ENCODE data around the gene FADS1. TPM values are rescaled to one million over a fixed set of nuclear protein-coding genes. Genes with fewer than 3 reads are reported as not detected.
A peak's percentile ranks its signal among the peaks of the same experiment; 100 is the strongest.

The FADS1 gene
- total RNA-seq, 4 donors from 2014 or later = 16.4 to 69.6 (median 46.6) TPM

DNA sequence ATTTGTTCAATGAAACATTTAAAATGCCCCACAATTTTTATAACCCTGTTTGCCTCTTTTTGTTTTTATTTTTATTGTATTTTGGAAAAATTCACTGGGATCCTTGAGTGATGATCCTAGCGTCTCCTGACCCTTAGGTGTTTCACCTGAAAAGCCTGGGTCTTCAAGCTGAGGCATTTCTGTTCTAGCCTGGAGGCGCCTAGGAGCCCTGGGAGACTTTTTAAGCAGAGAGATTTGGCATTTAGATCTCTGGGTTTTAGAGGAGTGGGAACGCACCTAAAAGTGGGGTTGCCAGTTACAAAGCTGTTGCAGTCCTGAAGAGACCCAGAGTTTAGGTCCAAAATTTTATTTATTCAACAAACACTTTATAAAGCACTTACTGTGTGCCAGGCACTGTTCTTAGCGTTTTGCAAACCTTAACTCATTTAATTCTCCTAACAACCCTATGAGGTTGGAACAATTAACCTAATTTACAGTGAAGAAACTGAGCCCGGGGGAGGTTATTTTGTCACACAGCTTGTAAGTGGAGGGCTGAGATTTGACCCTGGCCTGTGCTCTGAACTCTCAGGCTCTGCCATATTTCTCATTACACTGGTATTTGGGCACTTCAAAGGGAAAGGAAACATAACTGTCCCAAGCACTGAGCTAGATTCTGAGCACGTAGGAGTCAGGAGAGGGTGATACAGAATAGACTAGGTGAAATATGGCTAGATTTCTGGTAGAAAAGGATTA lies 834 bp upstream of the FADS1 start:
- no peak for TF ChIP-seq POLR2AphosphoS5 (IDR thresholded peaks at IDR 0.05)
- no peak for TF ChIP-seq POLR2A (IDR thresholded peaks at IDR 0.05)
- TF ChIP-seq EP300 (IDR thresholded peaks at IDR 0.05) = no peak
- TF ChIP-seq, protein P1, sequence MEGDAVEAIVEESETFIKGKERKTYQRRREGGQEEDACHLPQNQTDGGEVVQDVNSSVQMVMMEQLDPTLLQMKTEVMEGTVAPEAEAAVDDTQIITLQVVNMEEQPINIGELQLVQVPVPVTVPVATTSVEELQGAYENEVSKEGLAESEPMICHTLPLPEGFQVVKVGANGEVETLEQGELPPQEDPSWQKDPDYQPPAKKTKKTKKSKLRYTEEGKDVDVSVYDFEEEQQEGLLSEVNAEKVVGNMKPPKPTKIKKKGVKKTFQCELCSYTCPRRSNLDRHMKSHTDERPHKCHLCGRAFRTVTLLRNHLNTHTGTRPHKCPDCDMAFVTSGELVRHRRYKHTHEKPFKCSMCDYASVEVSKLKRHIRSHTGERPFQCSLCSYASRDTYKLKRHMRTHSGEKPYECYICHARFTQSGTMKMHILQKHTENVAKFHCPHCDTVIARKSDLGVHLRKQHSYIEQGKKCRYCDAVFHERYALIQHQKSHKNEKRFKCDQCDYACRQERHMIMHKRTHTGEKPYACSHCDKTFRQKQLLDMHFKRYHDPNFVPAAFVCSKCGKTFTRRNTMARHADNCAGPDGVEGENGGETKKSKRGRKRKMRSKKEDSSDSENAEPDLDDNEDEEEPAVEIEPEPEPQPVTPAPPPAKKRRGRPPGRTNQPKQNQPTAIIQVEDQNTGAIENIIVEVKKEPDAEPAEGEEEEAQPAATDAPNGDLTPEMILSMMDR (IDR thresholded peaks at IDR 0.05) = no peak
- H3K9me3 ChIP-seq = no peaks in the 10 kb centered on the region
- H3K36me3 ChIP-seq = no peaks in the 10 kb centered on the region
- 66% methylated on average over 6 of the region's 6 CpGs for WGBS
- peak overlapping the region; percentile 64 for H3K4me3 ChIP-seq
- DNase-seq (ENCODE audit: low spot score in 2 of 2) = no peak
- peaks cover 21% of the 10 kb centered on the region for H3K27me3 ChIP-seq
- H3K27ac ChIP-seq = peak overlapping the region; percentile 89
- H3K4me1 ChIP-seq = peaks cover 41% of the 10 kb centered on the region

DNA sequence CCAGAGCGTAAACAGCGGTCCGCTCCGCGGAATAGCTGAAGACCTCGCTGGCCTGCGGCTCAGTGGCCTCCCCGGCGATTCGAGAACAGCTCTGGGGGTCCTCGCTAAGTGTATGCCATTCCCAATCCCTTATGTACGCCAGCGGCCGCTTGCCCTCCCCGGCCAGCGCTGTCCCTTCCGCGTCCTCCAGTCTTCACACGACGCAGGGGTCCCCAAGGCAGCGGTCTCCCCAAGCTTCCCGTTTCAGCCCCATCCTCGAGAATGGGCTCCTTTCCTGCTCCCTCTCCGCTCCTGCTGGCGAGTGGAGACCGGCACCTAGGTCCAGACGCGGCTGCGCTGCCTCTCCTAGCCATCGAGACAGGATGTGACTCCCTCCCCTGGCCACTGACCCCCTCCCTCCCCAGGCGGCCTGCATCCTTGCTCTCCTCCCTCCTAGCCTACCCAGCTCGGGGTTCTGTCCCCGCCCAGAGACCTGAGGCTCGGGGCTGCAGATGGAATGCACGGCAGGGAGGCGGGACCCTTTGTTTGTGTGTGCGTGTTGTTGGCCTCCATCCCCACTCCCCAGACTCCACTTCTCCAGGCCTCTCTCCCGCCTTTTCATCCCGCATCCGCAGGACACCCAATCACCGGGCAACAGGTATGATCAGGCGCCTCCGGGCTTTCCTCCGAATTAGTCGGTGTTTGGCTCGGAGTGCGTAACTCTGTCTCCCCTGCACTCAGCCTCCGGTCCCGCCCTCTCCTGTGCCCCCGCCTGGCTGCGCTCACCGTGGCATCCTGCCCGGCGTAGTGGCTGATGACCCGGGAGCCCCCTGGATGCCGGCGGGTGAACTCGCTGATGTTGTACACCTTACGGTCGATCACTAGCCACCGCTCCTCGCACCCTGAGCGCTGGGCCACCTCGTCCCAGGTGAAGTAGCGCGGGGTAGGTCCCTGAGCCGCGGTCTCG lies 740 bp downstream of the FADS1 start:
- Histone ChIP-seq H3K4me1 (peaks cover 40% of the 10 kb centered on the region), H3K9me3 (no peaks in the 10 kb centered on the region), H3K36me3 (peaks cover under 1% of the 10 kb centered on the region), H3K27me3 (peaks cover 21% of the 10 kb centered on the region), H3K27ac (peak overlapping the region; percentile 89), H3K4me3 (peak overlapping the region; percentile 64)
- TF ChIP-seq EP300 (IDR thresholded peaks at IDR 0.05) = no peak
- no peak for TF ChIP-seq POLR2A (IDR thresholded peaks at IDR 0.05)
- TF ChIP-seq POLR2AphosphoS5 (IDR thresholded peaks at IDR 0.05) = no peak
- TF ChIP-seq, protein P1 (IDR thresholded peaks at IDR 0.05) = no peak
- peak in 1 of 2 donors; percentile 84 for DNase-seq (ENCODE audit: low spot score in 2 of 2)
- 1% methylated on average over 45 of the region's 69 CpGs for WGBS

DNA sequence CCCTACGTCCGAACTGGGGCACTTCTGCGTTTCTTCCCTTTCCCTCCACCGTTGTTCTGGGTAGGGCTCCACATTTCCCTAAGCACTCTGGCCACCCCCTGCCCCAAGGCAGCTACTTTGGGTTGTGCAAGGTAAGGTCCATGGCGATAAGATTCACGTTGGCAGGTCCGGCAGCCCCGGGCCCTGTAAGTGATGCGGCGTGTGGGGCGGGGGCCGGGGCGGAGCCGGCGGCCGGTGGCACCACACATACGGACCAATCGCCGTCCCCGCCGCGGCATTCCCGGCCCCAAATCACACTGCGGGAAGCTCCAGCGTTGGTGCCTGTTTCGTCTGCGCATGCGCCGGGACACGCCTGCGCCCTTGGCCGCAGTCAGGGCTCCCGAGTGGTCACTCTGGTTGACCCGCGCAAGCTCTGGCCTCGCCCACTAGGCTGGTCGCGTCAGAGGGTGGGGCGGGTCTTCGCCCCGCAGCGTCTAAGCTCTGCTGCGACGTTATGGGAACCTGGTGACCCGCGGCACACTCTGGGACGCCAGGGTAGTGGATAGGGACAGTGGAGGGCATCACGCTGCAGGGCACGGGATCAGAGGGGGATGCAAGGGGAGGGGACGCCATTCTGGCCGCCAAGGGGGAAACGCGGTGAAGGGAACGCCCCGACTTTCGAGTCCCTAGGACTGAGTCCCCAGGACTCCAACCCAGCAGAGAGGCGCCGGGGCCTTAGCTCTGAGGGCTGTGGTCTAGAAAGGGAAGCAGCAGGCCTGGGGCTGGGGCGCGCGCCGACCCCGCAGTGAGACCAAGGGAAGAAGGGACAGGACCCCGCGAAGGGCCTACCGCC lies 1.6 kb downstream of the FADS1 start:
- peak; percentile 96 to 97 for DNase-seq (ENCODE audit: low spot score in 2 of 2)
- Histone ChIP-seq H3K36me3 (peaks cover 4% of the 10 kb centered on the region), H3K4me3 (peak overlapping the region; percentile 64), H3K9me3 (no peaks in the 10 kb centered on the region), H3K4me1 (peaks cover 32% of the 10 kb centered on the region), H3K27me3 (peaks cover 21% of the 10 kb centered on the region), H3K27ac (peak overlapping the region; percentile 89)
- TF ChIP-seq POLR2AphosphoS5 (IDR thresholded peaks at IDR 0.05) = peak in 2 of 3 donors; percentile 21 to 71
- TF ChIP-seq EP300 (IDR thresholded peaks at IDR 0.05) = no peak
- peak; percentile 69 to 73 for TF ChIP-seq POLR2A (IDR thresholded peaks at IDR 0.05)
- TF ChIP-seq, protein P1 (IDR thresholded peaks at IDR 0.05) = no peak
- WGBS = under 1% methylated on average over 43 of the region's 66 CpGs

DNA sequence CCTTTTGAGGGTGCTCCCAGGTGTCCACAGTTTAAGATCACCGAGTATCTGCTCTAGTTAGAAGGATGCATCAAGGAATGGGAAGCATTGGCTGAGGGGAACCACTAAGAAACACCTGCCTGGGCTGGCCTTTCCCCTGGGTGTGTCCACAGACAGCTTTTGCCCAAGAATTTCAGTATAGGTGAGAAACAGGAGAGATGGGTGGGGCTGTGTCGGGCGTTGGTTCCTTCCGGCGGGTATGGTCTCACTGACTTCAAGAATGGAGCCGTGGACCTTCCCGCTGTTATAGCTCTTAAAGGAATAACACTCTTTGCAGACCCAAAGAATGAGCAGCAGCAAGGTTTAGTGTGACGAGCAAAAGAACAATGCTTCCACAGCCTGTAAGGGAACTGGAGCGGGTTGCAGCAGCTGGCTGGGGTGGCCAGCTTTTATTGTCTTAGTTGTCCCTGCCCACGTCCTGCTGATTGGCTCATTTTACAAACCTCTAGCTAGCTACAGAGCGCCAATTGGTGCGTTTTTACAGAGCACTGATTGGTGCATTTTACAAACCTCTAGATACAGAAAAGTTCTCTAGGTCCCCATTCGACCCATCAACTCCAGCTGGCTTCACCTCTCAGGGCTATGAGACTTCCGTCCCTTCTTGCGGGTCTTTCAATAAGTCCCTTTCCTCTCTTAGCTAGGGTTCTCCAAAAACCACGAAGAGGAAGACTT lies 2.4 kb downstream of the FADS1 start:
- Histone ChIP-seq H3K9me3 (no peaks in the 10 kb centered on the region), H3K4me1 (peaks cover 32% of the 10 kb centered on the region), H3K36me3 (peaks cover 7% of the 10 kb centered on the region), H3K27ac (peak overlapping the region; percentile 89), H3K4me3 (peak overlapping the region; percentile 64), H3K27me3 (peaks cover 21% of the 10 kb centered on the region)
- 61% methylated on average over 15 of the region's 16 CpGs for WGBS
- TF ChIP-seq, protein P1 (IDR thresholded peaks at IDR 0.05) = no peak
- TF ChIP-seq POLR2A (IDR thresholded peaks at IDR 0.05) = no peak
- no peak for TF ChIP-seq EP300 (IDR thresholded peaks at IDR 0.05)
- TF ChIP-seq POLR2AphosphoS5 (IDR thresholded peaks at IDR 0.05) = no peak
- DNase-seq (ENCODE audit: low spot score in 2 of 2) = no peak
